B cell (primary cell): Measurements from ENCODE around the gene TGFBR1. TPM values are rescaled to one million over a fixed set of nuclear protein-coding genes. Genes with fewer than 3 reads are reported as not detected.

Source experiments
- ATAC-seq: fragments of 200-7000 bp; cut with Tn5 transposase; one replicate; pipeline ENCODE4 v1.10.0; 2021; ENCODE audit warnings: low read depth, mild to moderate bottlenecking, moderate number of reproducible peaks, moderate library complexity
- CTCF ChIA-PET: fragments of 350-600 bp; sonication (Branson Sonifier 250); formaldehyde crosslinking; loops from one replicate; lab custom pipeline; 2021; ENCODE audit warnings: antibody characterized with exemption, inconsistent platforms; lab: Charles Lee
- POLR2A ChIA-PET: fragments of 350-600 bp; sonication (Branson Sonifier 250); formaldehyde crosslinking; loops from one replicate; lab custom pipeline; 2021; ENCODE audit warnings: antibody characterized with exemption; lab: Charles Lee
- DNase-seq: peaks from one replicate; pipeline ENCODE4 v3.0.0; 2013
- H2AFZ ChIP-seq: 2 replicates; pipeline ENCODE4 v1.6.1; 2012; ENCODE audit warnings: mild to moderate bottlenecking, low read depth, low read length; ENCODE audit not compliant: insufficient read depth, poor library complexity, severe bottlenecking
- H3K27ac ChIP-seq, 2 donors: 1 replicate in 1 of 2; 2 replicates in 1 of 2; pipeline ENCODE4 v1.5.1; 2012 to 2013; ENCODE audit warnings: low read length in 2 of 2, mild to moderate bottlenecking in 2 of 2, moderate library complexity in 1 of 2
- H3K27me3 ChIP-seq, 4 experiments: fragments of 200-600 bp in 1 of 4; sonication (generic) in 1 of 4; replicated peaks in 1 of 4; 1 replicate in 2 of 4; 2 replicates in 2 of 4; pipeline versions ENCODE4 v1.6.1 to v1.7.0; 2013 to 2016; ENCODE audit warnings: low read length in 3 of 4, mild to moderate bottlenecking in 2 of 4, mixed read lengths in 1 of 4, moderate library complexity in 1 of 4; ENCODE audit not compliant: insufficient read depth in 4 of 4, control insufficient read depth in 3 of 4; ENCODE audit errors: control extremely low read depth in 1 of 4
- H3K36me3 ChIP-seq, 2 experiments: replicated peaks in 1 of 2; 1 replicate in 1 of 2; 2 replicates in 1 of 2; pipeline versions ENCODE4 v1.6.1 to v1.7.1; 2013; ENCODE audit warnings: low read length in 1 of 2; ENCODE audit not compliant: insufficient read depth in 2 of 2, control insufficient read depth in 1 of 2; ENCODE audit errors: control extremely low read depth in 1 of 2, extremely low read depth in 1 of 2
- H3K4me1 ChIP-seq, 2 donors: fragments of 200-600 bp in 1 of 2; sonication (generic) in 1 of 2; 1 replicate in 1 of 2; 2 replicates in 1 of 2; pipeline versions ENCODE4 v1.5.1 to v1.6.1; 2013 to 2017; ENCODE audit warnings: low read length in 2 of 2; ENCODE audit not compliant: control insufficient read depth in 2 of 2, insufficient read depth in 2 of 2
- H3K4me2 ChIP-seq: replicated peaks from 2 replicates; pipeline ENCODE3; 2012; ENCODE audit warnings: mild to moderate bottlenecking, low read depth, low read length; ENCODE audit not compliant: poor library complexity, severe bottlenecking
- H3K4me3 ChIP-seq, 5 experiments: fragments of 200-600 bp in 1 of 5; sonication (generic) in 1 of 5; 1 replicate in 3 of 5; 2 replicates in 2 of 5; pipeline versions ENCODE4 v1.5.1 to v1.7.0; 2011 to 2016; ENCODE audit warnings: low read length in 4 of 5, mild to moderate bottlenecking in 4 of 5, low read depth in 2 of 5, control low read depth in 1 of 5, moderate library complexity in 1 of 5; ENCODE audit not compliant: insufficient read depth in 1 of 5; ENCODE audit errors: control extremely low read depth in 1 of 5, extremely low read depth in 1 of 5
- H3K79me2 ChIP-seq: fragments of 200-600 bp; sonication (generic); one replicate; pipeline ENCODE4 v1.6.0; 2016; ENCODE audit warnings: low read length; ENCODE audit not compliant: control insufficient read depth, insufficient read depth
- H3K9ac ChIP-seq: fragments of 200-600 bp; sonication (generic); 2 replicates; pipeline ENCODE4 v1.6.1; 2017; ENCODE audit warnings: mild to moderate bottlenecking, low read length, moderate library complexity
- H3K9me3 ChIP-seq, 3 donors: one replicate each; pipeline versions ENCODE4 v1.6.1 to v1.7.1; 2013; ENCODE audit warnings: low read length in 2 of 3; ENCODE audit not compliant: control insufficient read depth in 2 of 3, insufficient read depth in 1 of 3; ENCODE audit errors: control extremely low read depth in 1 of 3
- H4K20me1 ChIP-seq: 2 replicates; pipeline ENCODE4 v1.6.0; 2012; ENCODE audit warnings: mild to moderate bottlenecking, low read length; ENCODE audit not compliant: insufficient read depth, control insufficient read depth, poor library complexity, severe bottlenecking
- H3K27ac Mint-ChIP-seq: one replicate; pipeline ENCODE4 v1.8.0; 2021; ENCODE audit warnings: mixed read lengths
- H3K27me3 Mint-ChIP-seq: one replicate; pipeline ENCODE4 v1.8.0; 2021; ENCODE audit warnings: mixed read lengths
- H3K4me1 Mint-ChIP-seq: one replicate; pipeline ENCODE4 v1.8.0; 2021; ENCODE audit warnings: mixed read lengths
- H3K4me3 Mint-ChIP-seq: one replicate; pipeline ENCODE4 v1.8.0; 2021; ENCODE audit warnings: mixed read lengths
- H3K9me3 Mint-ChIP-seq: one replicate; pipeline ENCODE4 v1.8.0; 2022; ENCODE audit warnings: mixed read lengths; ENCODE audit not compliant: insufficient read depth
- CTCF ChIP-seq: fragments of 200-600 bp; IDR thresholded peaks from one replicate; pipeline ENCODE4 v1.8.0; 2022; ENCODE audit warnings: antibody characterized with exemption, mild to moderate bottlenecking
- EZH2 ChIP-seq: IDR thresholded peaks from 2 replicates; pipeline ENCODE4 v1.6.1; 2012; ENCODE audit warnings: borderline replicate concordance, low read depth, mild to moderate bottlenecking, moderate library complexity, low read length; ENCODE audit not compliant: insufficient read depth, poor library complexity, severe bottlenecking
- WGBS: methylation state at CpG from one replicate; pipeline ENCODE4 v1.1.5; 2013; ENCODE audit warnings: missing lambda C conversion rate; ENCODE audit not compliant: insufficient coverage; 5-methylcytosine and 5-hydroxymethylcytosine counted together
- intact Hi-C: fragments of 100-400 bp; cut with micrococcal nuclease; formaldehyde crosslinking; loops from one replicate; pipeline ENCODE4 v1.10.0; 2022
- polyA plus RNA-seq: library from polyadenylated mRNA; depleted of rRNA; stranded (reverse); fragments of >200 nt; gene quantifications from 2 replicates; pipeline ENCODE4 v1.2.3, GENCODE V29; 2012
- total RNA-seq, 2 donors: library from RNA; stranded (reverse); fragments of 120-200 nt in 1 of 2; gene quantifications; 1 replicate in 1 of 2; 2 replicates in 1 of 2; pipeline versions ENCODE4 v1.2.3 to v1.2.4, GENCODE V29; 2013 to 2022

TGFBR1 gene
- total and polyA plus RNA-seq, 2 donors (not counting 1 experiment from before 2014, with no cell fraction given) = 3.0 to 60.7 TPM

DNA sequence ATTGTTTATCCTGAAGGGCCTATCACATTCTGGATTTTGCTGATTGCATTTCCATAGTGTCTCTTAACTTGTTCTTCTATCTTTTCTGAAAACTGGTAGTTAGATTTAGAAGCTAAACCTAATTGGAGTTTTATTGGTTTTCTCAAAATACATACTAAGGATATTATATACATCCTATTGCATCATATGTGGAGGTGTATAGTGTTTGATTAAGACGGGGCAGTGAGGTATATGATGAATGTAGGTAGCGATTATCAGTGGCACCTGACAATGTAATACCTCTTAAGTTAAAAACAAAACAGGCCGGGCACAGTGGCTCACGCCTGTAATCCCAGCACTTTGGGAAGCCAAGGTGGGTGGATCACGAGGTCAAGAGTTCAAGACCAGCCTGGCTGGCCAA is 35.0 kb downstream of the TGFBR1 start:
- DNase-seq (no peak), ATAC-seq (no peak)
- Histone ChIP-seq H3K4me1 (peaks cover 25 to 26% of the 10 kb centered on the region in 2 donors), H3K9ac (no peak overlapping the region), H3K4me2 (no peak overlapping the region), H3K27ac (no peak overlapping the region), H2AFZ (no peak overlapping the region), H3K27me3 (no peaks in the 10 kb centered on the region), H4K20me1 (peaks cover 7% of the 10 kb centered on the region), H3K36me3 (peaks cover 0 to 35% of the 10 kb centered on the region in 2 experiments), H3K79me2 (no peaks in the 10 kb centered on the region), H3K4me3 (no peak overlapping the region), H3K9me3 (no peaks in the 10 kb centered on the region)
- ChIA-PET POLR2A (interaction anchor here (1.5 kb wide), 1 partner anchor 35 kb away, joined by 6 read pairs; the partner anchor contains the start of gene TGFBR1), CTCF (interaction anchor here (0.8 to 17.7 kb wide), 22 partner anchors 8 to 292 kb away, joined by 3 to 439 read pairs (median 7); partner anchors contain the start of gene TGFBR1)
- WGBS = no CpG with 5 or more reads among the region's 5 CpGs
- intact Hi-C loops = loop anchor here (1.0 kb wide), 3 partner anchors 36 to 165 kb away; no protein-coding TSS in a partner anchor
- H3K4me1 Mint-ChIP-seq = peaks cover 34% of the 10 kb centered on the region
- H3K27me3 Mint-ChIP-seq = no peaks in the 10 kb centered on the region
- H3K9me3 Mint-ChIP-seq = no peaks in the 10 kb centered on the region
- no peak overlapping the region for H3K27ac Mint-ChIP-seq
- H3K4me3 Mint-ChIP-seq = no peak overlapping the region
- TF ChIP-seq CTCF = no peak
- TF ChIP-seq EZH2 = no peak

DNA sequence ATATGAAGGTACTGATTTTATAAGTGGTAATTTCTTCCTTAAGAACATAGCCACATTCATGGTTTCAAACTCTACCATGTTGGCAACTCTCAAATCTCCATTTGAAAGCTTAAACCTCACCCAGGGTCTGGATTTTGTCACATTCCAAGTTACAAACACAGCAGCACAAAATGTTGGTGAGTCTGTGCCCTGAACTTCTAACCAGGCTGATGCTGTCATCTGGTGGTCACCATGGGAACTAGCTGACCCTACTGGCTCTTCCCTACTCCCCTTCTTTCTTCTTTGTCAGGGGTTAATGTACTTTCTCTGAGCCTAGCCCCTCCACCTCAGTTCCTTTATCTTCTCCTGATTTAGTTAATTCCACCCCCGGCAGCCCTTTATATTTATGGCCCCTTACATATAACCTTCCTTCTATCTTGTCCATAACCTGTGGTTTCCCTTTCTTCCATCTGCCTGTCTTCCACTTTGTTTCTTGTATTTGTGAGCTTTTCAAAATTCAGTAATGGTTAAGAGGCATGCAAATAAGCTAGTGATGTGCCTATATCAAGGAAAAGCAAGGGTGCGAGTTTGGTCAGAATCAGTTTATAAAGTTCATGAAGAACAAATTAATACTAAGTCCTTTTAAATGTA is 35.9 kb downstream of the TGFBR1 start:
- no peak overlapping the region for H3K4me3 Mint-ChIP-seq
- Histone ChIP-seq H3K27ac (no peak overlapping the region), H3K79me2 (no peaks in the 10 kb centered on the region), H3K4me1 (peaks cover 15 to 16% of the 10 kb centered on the region in 2 donors), H3K4me2 (no peak overlapping the region), H3K9me3 (no peaks in the 10 kb centered on the region), H2AFZ (no peak overlapping the region), H4K20me1 (peaks cover 7% of the 10 kb centered on the region), H3K36me3 (peaks cover 0 to 45% of the 10 kb centered on the region in 2 experiments), H3K4me3 (no peak overlapping the region), H3K27me3 (no peaks in the 10 kb centered on the region), H3K9ac (no peak overlapping the region)
- intact Hi-C loops = loop anchor here (1.0 kb wide), 3 partner anchors 36 to 165 kb away; no protein-coding TSS in a partner anchor
- 60% methylated on average over 1 of the region's 2 CpGs for WGBS
- no peaks in the 10 kb centered on the region for H3K9me3 Mint-ChIP-seq
- peak; percentile 88 for ATAC-seq
- H3K27ac Mint-ChIP-seq = peak overlapping the region; percentile 46
- peak; percentile 75 for DNase-seq
- CTCF ChIA-PET = interaction anchor here (0.6 to 17.7 kb wide), 45 partner anchors 8 to 1186 kb away, joined by 3 to 439 read pairs (median 4); partner anchors contain the start of gene TGFBR1
- POLR2A ChIA-PET = interaction anchor here (0.8 to 1.5 kb wide), 3 partner anchors 36 to 140 kb away, joined by 3 to 6 read pairs (median 4); partner anchors contain the start of gene TGFBR1
- no peak for TF ChIP-seq EZH2
- peak; percentile 99 for TF ChIP-seq CTCF
- H3K27me3 Mint-ChIP-seq = no peaks in the 10 kb centered on the region
- peaks cover 27% of the 10 kb centered on the region for H3K4me1 Mint-ChIP-seq
